Memory B cell (primary cell): Measurements from ENCODE around the gene AKNAD1.
A peak's percentile ranks its signal among the peaks of the same experiment; 100 is the strongest.

Experiments used
- ATAC-seq: fragments of 150-1000 bp; cut with Tn5 transposase; 2 replicates; pipeline ENCODE4 v1.10.0; 2021; ENCODE audit warnings: low read depth, mild to moderate bottlenecking, moderate library complexity
- DNase-seq, 2 donors: peaks; one replicate each; pipeline ENCODE4 v3.0.0; 2022; ENCODE audit warnings: low spot score in 2 of 2
- H3K27ac Mint-ChIP-seq: one replicate; pipeline ENCODE4 v1.8.0; 2022; ENCODE audit warnings: mild to moderate bottlenecking, moderate library complexity, mixed read lengths
- H3K27me3 Mint-ChIP-seq: one replicate; pipeline ENCODE4 v1.8.0; 2022; ENCODE audit warnings: mixed read lengths
- H3K36me3 Mint-ChIP-seq: one replicate; pipeline ENCODE4 v1.8.0; 2022; ENCODE audit warnings: mild to moderate bottlenecking, mixed read lengths
- H3K4me1 Mint-ChIP-seq: one replicate; pipeline ENCODE4 v1.8.0; 2022; ENCODE audit warnings: mixed read lengths
- H3K4me3 Mint-ChIP-seq: one replicate; pipeline ENCODE4 v1.8.0; 2022; ENCODE audit warnings: mild to moderate bottlenecking, moderate library complexity, mixed read lengths
- H3K9me3 Mint-ChIP-seq: one replicate; pipeline ENCODE4 v1.8.0; 2022; ENCODE audit warnings: mixed read lengths

Gene AKNAD1

GRCh38 chr1:108830119-108831008 lies 26.5 kb downstream of the AKNAD1 start:
- Mint-ChIP-seq H3K27me3 (peaks cover 2% of the 10 kb centered on the region), H3K9me3 (no peaks in the 10 kb centered on the region), H3K36me3 (no peaks in the 10 kb centered on the region), H3K27ac (no peak overlapping the region), H3K4me1 (peaks cover 3% of the 10 kb centered on the region), H3K4me3 (no peak overlapping the region)
- no peak for ATAC-seq
- DNase-seq: no peak

GRCh38 chr1:108829498-108829916 lies 27.4 kb downstream of the AKNAD1 start:
- H3K4me1 Mint-ChIP-seq: peaks cover 3% of the 10 kb centered on the region
- DNase-seq (no peak), ATAC-seq (no peak)
- H3K4me3 Mint-ChIP-seq: no peak overlapping the region
- H3K27ac Mint-ChIP-seq: no peak overlapping the region
- no peaks in the 10 kb centered on the region for H3K9me3 Mint-ChIP-seq
- H3K36me3 Mint-ChIP-seq: no peaks in the 10 kb centered on the region
- no peaks in the 10 kb centered on the region for H3K27me3 Mint-ChIP-seq

- DNase-seq (peak; percentile 60 to 66), ATAC-seq (peak; percentile 71)
- no peak overlapping the region for H3K27ac Mint-ChIP-seq
- H3K27me3 Mint-ChIP-seq: no peaks in the 10 kb centered on the region
- no peak overlapping the region for H3K4me3 Mint-ChIP-seq
- peaks cover 3% of the 10 kb centered on the region for H3K4me1 Mint-ChIP-seq
- H3K9me3 Mint-ChIP-seq: no peaks in the 10 kb centered on the region
- H3K36me3 Mint-ChIP-seq: no peaks in the 10 kb centered on the region
Observed at GRCh38 chr1:108828074-108828961, 28.6 kb downstream of the AKNAD1 start.

- H3K36me3 Mint-ChIP-seq: no peaks in the 10 kb centered on the region
- H3K27ac Mint-ChIP-seq: no peak overlapping the region
- no peaks in the 10 kb centered on the region for H3K27me3 Mint-ChIP-seq
- no peaks in the 10 kb centered on the region for H3K9me3 Mint-ChIP-seq
- no peak overlapping the region for H3K4me3 Mint-ChIP-seq
- no peak for ATAC-seq
- H3K4me1 Mint-ChIP-seq: no peaks in the 10 kb centered on the region
- no peak for DNase-seq
Observed at GRCh38 chr1:108826081-108826635, 30.7 kb downstream of the AKNAD1 start.

GRCh38 chr1:108824051-108824450 lies 32.8 kb downstream of the AKNAD1 start:
- Mint-ChIP-seq H3K4me3 (no peak overlapping the region), H3K36me3 (no peaks in the 10 kb centered on the region), H3K27ac (no peak overlapping the region), H3K27me3 (peaks cover 4% of the 10 kb centered on the region), H3K9me3 (no peaks in the 10 kb centered on the region), H3K4me1 (no peaks in the 10 kb centered on the region)
- no peak for DNase-seq
- ATAC-seq: no peak

- DNase-seq (no peak), ATAC-seq (no peak)
- Mint-ChIP-seq H3K36me3 (no peaks in the 10 kb centered on the region), H3K9me3 (no peaks in the 10 kb centered on the region), H3K27ac (no peak overlapping the region), H3K4me1 (no peaks in the 10 kb centered on the region), H3K27me3 (peaks cover 4% of the 10 kb centered on the region), H3K4me3 (no peak overlapping the region)
Observed at GRCh38 chr1:108823632-108824031, 33.3 kb downstream of the AKNAD1 start.

- DNase-seq (no peak), ATAC-seq (no peak)
- H3K36me3 Mint-ChIP-seq: no peaks in the 10 kb centered on the region
- peaks cover 4% of the 10 kb centered on the region for H3K27me3 Mint-ChIP-seq
- H3K4me3 Mint-ChIP-seq: no peak overlapping the region
- H3K27ac Mint-ChIP-seq: no peak overlapping the region
- no peaks in the 10 kb centered on the region for H3K9me3 Mint-ChIP-seq
- H3K4me1 Mint-ChIP-seq: no peaks in the 10 kb centered on the region
Observed at GRCh38 chr1:108819878-108820277, 37.0 kb downstream of the AKNAD1 start.

- Mint-ChIP-seq H3K27me3 (peaks cover 4% of the 10 kb centered on the region), H3K27ac (no peak overlapping the region), H3K4me1 (no peaks in the 10 kb centered on the region), H3K36me3 (no peaks in the 10 kb centered on the region), H3K9me3 (no peaks in the 10 kb centered on the region), H3K4me3 (no peak overlapping the region)
- DNase-seq (no peak), ATAC-seq (no peak)
Observed at GRCh38 chr1:108817811-108818210, 39.1 kb downstream of the AKNAD1 start.

- H3K4me3 Mint-ChIP-seq: no peak overlapping the region
- peaks cover 4% of the 10 kb centered on the region for H3K27me3 Mint-ChIP-seq
- ATAC-seq: no peak
- H3K4me1 Mint-ChIP-seq: no peaks in the 10 kb centered on the region
- H3K27ac Mint-ChIP-seq: no peak overlapping the region
- H3K36me3 Mint-ChIP-seq: no peaks in the 10 kb centered on the region
- H3K9me3 Mint-ChIP-seq: no peaks in the 10 kb centered on the region
- DNase-seq: no peak
Observed at GRCh38 chr1:108817016-108817415, 39.9 kb downstream of the AKNAD1 start.

- H3K36me3 Mint-ChIP-seq: peaks cover 2% of the 10 kb centered on the region
- no peaks in the 10 kb centered on the region for H3K9me3 Mint-ChIP-seq
- H3K4me1 Mint-ChIP-seq: no peaks in the 10 kb centered on the region
- no peak for ATAC-seq
- H3K27me3 Mint-ChIP-seq: peaks cover 4% of the 10 kb centered on the region
- H3K27ac Mint-ChIP-seq: no peak overlapping the region
- H3K4me3 Mint-ChIP-seq: no peak overlapping the region
- DNase-seq: no peak
Observed at GRCh38 chr1:108816049-108816893, 40.6 kb downstream of the AKNAD1 start.

- peaks cover 2% of the 10 kb centered on the region for H3K36me3 Mint-ChIP-seq
- H3K27me3 Mint-ChIP-seq: peaks cover 4% of the 10 kb centered on the region
- H3K9me3 Mint-ChIP-seq: no peaks in the 10 kb centered on the region
- ATAC-seq (no peak), DNase-seq (no peak)
- no peak overlapping the region for H3K4me3 Mint-ChIP-seq
- no peaks in the 10 kb centered on the region for H3K4me1 Mint-ChIP-seq
- H3K27ac Mint-ChIP-seq: no peak overlapping the region
Observed at GRCh38 chr1:108815566-108815965, 41.3 kb downstream of the AKNAD1 start.

GRCh38 chr1:108814343-108815125 lies 42.4 kb downstream of the AKNAD1 start:
- DNase-seq: no peak
- Mint-ChIP-seq H3K27ac (no peak overlapping the region), H3K27me3 (no peaks in the 10 kb centered on the region), H3K4me3 (no peak overlapping the region), H3K4me1 (no peaks in the 10 kb centered on the region), H3K36me3 (peaks cover 2% of the 10 kb centered on the region), H3K9me3 (no peaks in the 10 kb centered on the region)
- no peak for ATAC-seq

- H3K36me3 Mint-ChIP-seq: peaks cover 5% of the 10 kb centered on the region
- no peak for ATAC-seq
Observed at GRCh38 chr1:108813326-108813725, 43.6 kb downstream of the AKNAD1 start.

More at GRCh38 chr1:108813326-108813725, 43.6 kb downstream of the AKNAD1 start:
- H3K27ac Mint-ChIP-seq: no peak overlapping the region
- no peak for DNase-seq
- no peaks in the 10 kb centered on the region for H3K4me1 Mint-ChIP-seq
- H3K9me3 Mint-ChIP-seq: no peaks in the 10 kb centered on the region
- H3K4me3 Mint-ChIP-seq: no peak overlapping the region
- no peaks in the 10 kb centered on the region for H3K27me3 Mint-ChIP-seq
